ENCODE data around the gene WDR37.

The WDR37 gene

GRCh38 chr10:1074748-1075308 is 18.6 kb downstream of the WDR37 start:
- DNase-seq (ENCODE audit: low spot score), result no peak

- DNase-seq (ENCODE audit: low spot score), result no peak
These were observed 22.5 kb downstream of the WDR37 start for GRCh38 chr10:1078668-1079067.

GRCh38 chr10:1083581-1083980 is 27.4 kb downstream of the WDR37 start:
- no peak for DNase-seq (ENCODE audit: low spot score)

GRCh38 chr10:1084011-1084950 is 28.1 kb downstream of the WDR37 start:
- no peak for DNase-seq (ENCODE audit: low spot score)

- DNase-seq (ENCODE audit: low spot score), result no peak
These were observed 29.1 kb downstream of the WDR37 start for GRCh38 chr10:1085258-1085657.

DNA sequence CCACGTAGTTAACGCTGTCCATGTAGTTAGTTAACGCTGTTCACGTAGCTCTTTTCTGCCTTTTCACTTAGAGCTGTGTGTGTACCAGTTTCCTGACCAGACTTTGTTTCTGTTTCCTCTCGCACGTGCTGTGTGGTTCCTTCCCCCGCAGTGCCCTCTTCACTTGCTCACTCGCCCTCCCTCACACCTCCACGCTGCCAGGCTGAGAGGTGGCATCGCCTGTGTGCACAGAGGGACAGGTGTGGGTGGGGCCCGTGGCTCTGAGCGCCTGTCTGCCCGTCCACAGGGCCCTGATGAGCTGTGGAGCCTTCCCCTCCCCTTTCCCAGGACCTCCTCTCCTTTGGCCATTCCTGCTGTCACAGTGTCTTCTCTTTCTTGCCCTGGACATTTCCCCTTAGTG is 30.6 kb downstream of the WDR37 start:
- no peak for DNase-seq (ENCODE audit: low spot score)

DNA sequence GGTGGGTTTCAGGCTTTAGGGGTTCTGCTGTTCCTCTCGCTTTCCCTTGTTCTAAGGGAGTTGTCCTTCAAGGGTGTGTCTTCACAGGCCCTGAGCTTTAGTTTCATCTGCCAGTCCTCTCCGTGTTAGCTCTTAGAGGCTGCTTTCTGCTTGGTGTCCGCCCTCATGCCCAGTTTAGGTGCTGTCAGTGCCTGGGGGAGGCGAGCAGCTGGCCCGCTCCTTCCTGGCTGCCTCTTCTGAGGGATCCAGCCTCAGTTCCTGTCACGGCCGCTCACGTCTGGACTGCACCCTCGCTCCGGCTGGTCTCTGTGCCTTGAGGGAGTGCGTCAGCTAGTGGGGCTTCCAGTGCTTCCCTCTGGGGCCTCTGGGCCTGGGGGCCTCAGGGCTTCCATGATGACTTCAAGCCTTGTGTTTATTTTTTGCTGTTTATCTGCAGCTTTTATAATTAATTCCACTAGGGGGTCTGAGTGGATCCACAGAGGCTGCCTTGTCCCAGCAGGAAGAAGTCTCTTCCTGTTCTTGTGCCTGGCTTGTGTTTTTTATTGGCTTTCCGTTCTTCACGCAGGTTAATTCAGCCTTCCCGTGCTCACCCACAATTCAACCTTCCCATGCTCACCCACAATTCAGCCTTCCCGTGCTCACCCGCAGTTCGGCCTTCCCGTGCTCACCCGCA is 33.0 kb downstream of the WDR37 start:
- no peak for DNase-seq (ENCODE audit: low spot score)

- no peak for DNase-seq (ENCODE audit: low spot score)
These were observed 34.5 kb downstream of the WDR37 start for GRCh38 chr10:1090696-1091095.

DNA sequence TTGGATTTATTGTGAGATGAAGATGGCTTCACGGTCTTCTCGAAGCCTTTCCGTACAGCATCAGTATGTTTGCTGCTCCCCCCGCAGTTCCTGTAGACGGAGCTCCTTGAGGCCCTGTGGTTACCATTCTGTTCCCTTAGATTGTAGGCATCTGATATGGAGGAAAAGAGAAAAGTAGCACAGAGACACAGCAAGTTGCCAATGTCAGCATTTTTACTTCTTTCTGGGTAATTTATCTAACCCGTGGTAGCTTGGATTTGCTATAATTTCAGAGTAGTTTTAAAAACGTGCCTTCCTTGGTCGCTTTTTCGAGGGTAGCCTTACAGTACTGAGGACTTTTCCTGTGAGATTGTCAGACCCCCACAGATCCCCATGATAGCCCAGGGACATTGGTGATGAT is 37.5 kb downstream of the WDR37 start:
- DNase-seq (ENCODE audit: low spot score), result no peak

GRCh38 chr10:1094112-1095057 is 38.2 kb downstream of the WDR37 start:
- DNase-seq (ENCODE audit: low spot score), result peak; percentile 78

- DNase-seq (ENCODE audit: low spot score), result no peak
These were observed 39.3 kb downstream of the WDR37 start for GRCh38 chr10:1095498-1095897.

GRCh38 chr10:1096287-1096889 is 40.2 kb downstream of the WDR37 start:
- DNase-seq (ENCODE audit: low spot score), result no peak

- no peak for DNase-seq (ENCODE audit: low spot score)
These were observed 41.3 kb downstream of the WDR37 start for GRCh38 chr10:1097436-1097835.

DNA sequence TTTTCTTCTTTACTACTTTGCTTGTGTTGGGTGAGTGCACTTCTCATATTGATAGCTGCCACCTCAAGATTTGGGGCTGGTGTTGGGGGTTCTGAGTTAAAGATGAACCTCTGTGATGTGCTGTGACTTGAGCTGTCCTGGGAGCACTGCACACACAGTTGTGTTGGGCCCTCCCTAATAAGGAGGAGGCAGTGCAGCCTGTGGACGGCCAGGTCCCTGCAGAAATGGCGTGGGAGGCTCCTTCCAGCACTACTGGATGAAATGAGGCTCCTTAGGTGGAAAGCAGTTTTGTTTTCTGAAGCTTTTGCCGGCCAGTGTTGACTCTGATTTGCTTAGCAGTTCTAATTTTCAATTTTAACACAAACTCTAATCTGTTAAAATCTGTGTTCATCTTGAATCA is 44.0 kb downstream of the WDR37 start:
- no peak for DNase-seq (ENCODE audit: low spot score)

- DNase-seq (ENCODE audit: low spot score), result no peak
These were observed 44.6 kb downstream of the WDR37 start for GRCh38 chr10:1100691-1101368.

GRCh38 chr10:1101946-1102345 is 45.8 kb downstream of the WDR37 start:
- DNase-seq (ENCODE audit: low spot score), result no peak

DNA sequence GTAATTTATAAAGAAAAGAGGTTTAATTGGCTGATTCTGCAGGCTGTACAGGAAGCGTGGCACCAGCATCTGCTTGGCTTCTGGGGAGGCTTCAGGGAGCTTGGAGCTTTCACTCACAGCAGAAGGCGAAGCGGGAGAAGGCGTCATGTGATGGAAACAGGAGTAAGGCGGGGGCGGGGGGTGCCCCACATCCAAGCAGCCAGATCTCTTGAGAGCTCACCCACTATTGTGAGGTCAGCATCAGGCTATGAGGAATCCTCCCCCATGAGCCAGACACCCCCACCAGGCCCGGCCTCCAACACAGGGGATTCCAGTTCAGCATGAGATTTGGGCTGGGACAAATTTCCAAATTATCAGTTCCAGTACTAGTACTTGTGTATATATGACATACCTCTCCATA is 46.2 kb downstream of the WDR37 start:
- no peak for DNase-seq (ENCODE audit: low spot score)

GRCh38 chr10:1102831-1103230 is 46.6 kb downstream of the WDR37 start:
- no peak for DNase-seq (ENCODE audit: low spot score)

DNA sequence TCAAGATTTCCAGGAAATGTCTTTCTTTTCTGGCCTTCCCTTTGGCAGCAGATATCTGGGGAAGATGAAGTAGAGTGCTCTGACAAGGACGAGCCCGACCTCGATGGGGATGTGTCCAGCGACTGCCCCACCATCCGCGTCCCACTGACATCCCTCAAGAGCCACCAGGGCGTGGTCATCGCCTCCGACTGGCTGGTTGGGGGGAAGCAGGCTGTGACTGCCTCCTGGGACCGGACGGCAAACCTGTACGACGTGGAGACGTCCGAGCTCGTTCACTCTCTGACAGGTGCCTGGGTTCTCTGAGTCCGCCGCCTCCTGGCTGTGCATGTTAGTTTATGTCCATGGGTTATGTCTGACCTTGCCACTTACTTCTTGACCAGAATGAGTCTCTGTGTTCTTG is 47.4 kb downstream of the WDR37 start:
- DNase-seq (ENCODE audit: low spot score), result no peak

DNA sequence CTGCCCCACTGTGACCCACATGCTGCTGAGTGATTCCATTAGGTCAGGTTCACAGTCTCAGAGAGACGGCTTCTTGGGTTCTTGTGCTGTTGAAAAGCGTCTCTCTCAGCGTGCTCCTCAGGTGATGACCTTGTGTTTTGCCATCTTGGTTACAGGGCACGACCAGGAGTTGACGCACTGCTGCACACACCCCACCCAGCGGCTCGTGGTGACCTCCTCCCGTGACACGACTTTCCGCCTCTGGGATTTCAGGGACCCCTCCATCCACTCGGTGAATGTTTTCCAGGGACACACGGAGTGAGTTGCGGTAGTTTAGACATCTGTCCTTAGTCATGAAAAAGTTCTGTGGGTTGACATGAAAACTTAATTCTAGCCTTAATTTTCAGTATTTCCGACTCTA is 48.8 kb downstream of the WDR37 start:
- no peak for DNase-seq (ENCODE audit: low spot score)

GRCh38 chr10:1107004-1107403 is 50.8 kb downstream of the WDR37 start:
- DNase-seq (ENCODE audit: low spot score), result no peak
